ENCODE data around the gene GAK.

GAK gene

GRCh38 chr4:834368-835147 lies 97.6 kb downstream of the GAK start:
- DNase-seq (ENCODE audit: extremely low spot score, insufficient read length, low read depth) = no peak
- FAIRE-seq = no peak

GRCh38 chr4:833731-834367 lies 98.3 kb downstream of the GAK start:
- DNase-seq (ENCODE audit: extremely low spot score, insufficient read length, low read depth) = no peak
- no peak for FAIRE-seq

- DNase-seq (ENCODE audit: extremely low spot score, insufficient read length, low read depth) = no peak
- no peak for FAIRE-seq
These were observed 99.0 kb downstream of the GAK start for GRCh38 chr4:833156-833555.

GRCh38 chr4:832536-832935 lies 99.6 kb downstream of the GAK start:
- no peak for FAIRE-seq

GRCh38 chr4:832108-832507 lies 100.0 kb downstream of the GAK start:
- FAIRE-seq (no peak), DNase-seq (ENCODE audit: extremely low spot score, insufficient read length, low read depth) (no peak)

More at GRCh38 chr4:832536-832935, 99.6 kb downstream of the GAK start:
- no peak for DNase-seq (ENCODE audit: extremely low spot score, insufficient read length, low read depth)

GRCh38 chr4:831483-831805 lies 100.7 kb downstream of the GAK start:
- FAIRE-seq (no peak), DNase-seq (ENCODE audit: extremely low spot score, insufficient read length, low read depth) (no peak)

GRCh38 chr4:830601-831482 lies 101.3 kb downstream of the GAK start:
- no peak for FAIRE-seq
- no peak for DNase-seq (ENCODE audit: extremely low spot score, insufficient read length, low read depth)

GRCh38 chr4:829761-830600 lies 102.1 kb downstream of the GAK start:
- no peak for DNase-seq (ENCODE audit: extremely low spot score, insufficient read length, low read depth)
- no peak for FAIRE-seq

GRCh38 chr4:829291-829690 lies 102.8 kb downstream of the GAK start:
- DNase-seq (ENCODE audit: extremely low spot score, insufficient read length, low read depth) (no peak), FAIRE-seq (no peak)

- FAIRE-seq = no peak
- DNase-seq (ENCODE audit: extremely low spot score, insufficient read length, low read depth) = no peak
These were observed 103.4 kb downstream of the GAK start for GRCh38 chr4:828641-829271.

GRCh38 chr4:827209-828081 lies 104.7 kb downstream of the GAK start:
- no peak for FAIRE-seq

GRCh38 chr4:826508-827208 lies 105.5 kb downstream of the GAK start:
- no peak for DNase-seq (ENCODE audit: extremely low spot score, insufficient read length, low read depth)
- no peak for FAIRE-seq

More at GRCh38 chr4:827209-828081, 104.7 kb downstream of the GAK start:
- DNase-seq (ENCODE audit: extremely low spot score, insufficient read length, low read depth) = no peak

- DNase-seq (ENCODE audit: extremely low spot score, insufficient read length, low read depth) = no peak
- FAIRE-seq = no peak
These were observed 106.2 kb downstream of the GAK start, which contains the start of gene CPLX1 for GRCh38 chr4:825971-826330. Gene CPLX1, minus strand, starts transcription at chr4:826129. Its CDS starts 1,607 bp downstream, at chr4:824522.

GRCh38 chr4:825063-825970 lies 106.8 kb downstream of the GAK start:
- FAIRE-seq (no peak), DNase-seq (ENCODE audit: extremely low spot score, insufficient read length, low read depth) (no peak)

- no peak for FAIRE-seq
- DNase-seq (ENCODE audit: extremely low spot score, insufficient read length, low read depth) = no peak
These were observed 107.6 kb downstream of the GAK start for GRCh38 chr4:824461-825062.

- DNase-seq (ENCODE audit: extremely low spot score, insufficient read length, low read depth) (no peak), FAIRE-seq (no peak)
These were observed 108.2 kb downstream of the GAK start for GRCh38 chr4:823761-824460.
